ENCODE data around the gene MTA2. TPM values are rescaled to one million over a fixed set of nuclear protein-coding genes. Genes with fewer than 3 reads are reported as not detected.

Gene MTA2
- total and polyA plus RNA-seq, 10 of the 15 experiments (the other 5 are each of a cell fraction or from before 2014, with no cell fraction given): 6.7 to 201 (median 113) TPM

- TF ChIP-seq, protein P1, sequence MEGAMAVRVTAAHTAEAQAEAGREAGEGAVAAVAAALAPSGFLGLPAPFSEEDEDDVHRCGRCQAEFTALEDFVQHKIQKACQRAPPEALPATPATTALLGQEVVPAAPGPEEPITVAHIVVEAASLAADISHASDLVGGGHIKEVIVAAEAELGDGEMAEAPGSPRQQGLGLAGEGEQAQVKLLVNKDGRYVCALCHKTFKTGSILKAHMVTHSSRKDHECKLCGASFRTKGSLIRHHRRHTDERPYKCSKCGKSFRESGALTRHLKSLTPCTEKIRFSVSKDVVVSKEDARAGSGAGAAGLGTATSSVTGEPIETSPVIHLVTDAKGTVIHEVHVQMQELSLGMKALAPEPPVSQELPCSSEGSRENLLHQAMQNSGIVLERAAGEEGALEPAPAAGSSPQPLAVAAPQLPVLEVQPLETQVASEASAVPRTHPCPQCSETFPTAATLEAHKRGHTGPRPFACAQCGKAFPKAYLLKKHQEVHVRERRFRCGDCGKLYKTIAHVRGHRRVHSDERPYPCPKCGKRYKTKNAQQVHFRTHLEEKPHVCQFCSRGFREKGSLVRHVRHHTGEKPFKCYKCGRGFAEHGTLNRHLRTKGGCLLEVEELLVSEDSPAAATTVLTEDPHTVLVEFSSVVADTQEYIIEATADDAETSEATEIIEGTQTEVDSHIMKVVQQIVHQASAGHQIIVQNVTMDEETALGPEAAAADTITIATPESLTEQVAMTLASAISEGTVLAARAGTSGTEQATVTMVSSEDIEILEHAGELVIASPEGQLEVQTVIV (IDR thresholded peaks at IDR 0.05; ENCODE audit: borderline replicate concordance, partially characterized antibody): no peak
- TF ChIP-seq POU2F2 (IDR thresholded peaks at IDR 0.05; ENCODE audit: borderline replicate concordance, low read depth, low read length) (no peak), E2F8 (IDR thresholded peaks at IDR 0.05; ENCODE audit: low read depth, partially characterized antibody) (peak; percentile 27), TAF1 (IDR thresholded peaks at IDR 0.05; ENCODE audit: borderline replicate concordance, low read depth, low read length) (0 out of 2 replicates have a peak, but pooled peaks have one; percentile 10), IKZF2 (IDR thresholded peaks at IDR 0.05) (no peak), POLR2AphosphoS2 (IDR thresholded peaks at IDR 0.05; ENCODE audit: low read depth, low read length) (no peak), EP300 (IDR thresholded peaks at IDR 0.05; ENCODE audit: borderline replicate concordance in 1 of 2, control insufficient read depth in 1 of 2, low read depth in 2 of 2, low read length in 2 of 2) (no peak), RAD21 (IDR thresholded peaks at IDR 0.05; ENCODE audit: insufficient read depth, low read depth, low read length) (no peak)
Observed at GRCh38 chr11:62600367-62601121, 1.1 kb downstream of the MTA2 start (continued).

Measured in GM12878 (cell line).